Endodermal cell (in vitro differentiated cells): ENCODE measurements around the gene UQCR11. TPM values are rescaled to one million over a fixed set of nuclear protein-coding genes. Genes with fewer than 3 reads are reported as not detected.

Experiments used
- DNase-seq: peaks from one replicate; pipeline ENCODE4 v3.0.0-alpha.2; 2017
- H3K27ac ChIP-seq: 2 replicates; pipeline ENCODE4 v1.5.1; 2013; ENCODE audit warnings: mild to moderate bottlenecking, low read depth, low read length, moderate library complexity
- H3K27me3 ChIP-seq: 2 replicates; pipeline ENCODE4 v1.6.1; 2013; ENCODE audit warnings: mild to moderate bottlenecking, low read length, moderate library complexity; ENCODE audit not compliant: insufficient read depth, control insufficient read depth, poor library complexity, severe bottlenecking
- H3K36me3 ChIP-seq: 2 replicates; pipeline ENCODE4 v1.7.0; 2013; ENCODE audit warnings: mild to moderate bottlenecking, low read length, moderate library complexity; ENCODE audit not compliant: control insufficient read depth, insufficient read depth
- H3K4me1 ChIP-seq: one replicate; pipeline ENCODE4 v1.7.0; 2013; ENCODE audit warnings: low read length; ENCODE audit not compliant: control insufficient read depth, insufficient read depth
- H3K4me3 ChIP-seq: 2 replicates; pipeline ENCODE4 v1.5.1; 2013; ENCODE audit warnings: mild to moderate bottlenecking, low read length, moderate library complexity
- H3K9ac ChIP-seq: 2 replicates; pipeline ENCODE4 v1.6.1; 2013; ENCODE audit warnings: mild to moderate bottlenecking, low read length, moderate library complexity; ENCODE audit not compliant: poor library complexity, severe bottlenecking; ENCODE audit errors: extremely low read depth
- H3K9me3 ChIP-seq: 2 replicates; pipeline ENCODE4 v1.6.1; 2013; ENCODE audit warnings: mild to moderate bottlenecking, low read length, moderate library complexity; ENCODE audit not compliant: control insufficient read depth
- H3K27ac Mint-ChIP-seq: 2 replicates; pipeline ENCODE4 v1.8.0; 2020; ENCODE audit warnings: mixed read lengths
- H3K27me3 Mint-ChIP-seq: 2 replicates; pipeline ENCODE4 v1.8.0; 2021; ENCODE audit warnings: mild to moderate bottlenecking, mixed read lengths; ENCODE audit not compliant: insufficient read depth
- H3K36me3 Mint-ChIP-seq: 2 replicates; pipeline ENCODE4 v1.8.0; 2020; ENCODE audit warnings: low read depth, mixed read lengths
- H3K4me1 Mint-ChIP-seq: 2 replicates; pipeline ENCODE4 v1.8.0; 2020; ENCODE audit warnings: mixed read lengths
- H3K4me3 Mint-ChIP-seq: 2 replicates; pipeline ENCODE4 v1.8.0; 2020; ENCODE audit warnings: mild to moderate bottlenecking, moderate library complexity, mixed read lengths
- H3K9me3 Mint-ChIP-seq: 2 replicates; pipeline ENCODE4 v1.8.0; 2020; ENCODE audit warnings: mild to moderate bottlenecking, mixed read lengths
- WGBS, 2 experiments: methylation state at CpG; one replicate each; pipeline versions ENCODE4 v1.1.5 to v1.1.7; 2013; ENCODE audit warnings: missing lambda C conversion rate in 2 of 2, mixed read lengths in 1 of 2; ENCODE audit not compliant: insufficient coverage in 1 of 2, insufficient read length in 1 of 2; 5-methylcytosine and 5-hydroxymethylcytosine counted together
- total RNA-seq, 2 donors: library from RNA; stranded (reverse); fragmentation: NEBNext Ultra II Directional in 1 of 2; extraction: Animal tissue kit (Norgen Biotek cat#: 25700) in 1 of 2; gene quantifications; 2 replicates in 1 of 2; 3 replicates in 1 of 2; pipeline ENCODE4 v1.2.1, GENCODE V29; 2021
- TF ChIP-seq, protein P1 (sequence below): fragments of 200-600 bp; sonication (generic); conservative IDR thresholded peaks from 2 replicates; pipeline ENCODE4 v1.5.0; 2021; ENCODE audit warnings: antibody characterized with exemption, mild to moderate bottlenecking

Gene UQCR11
- total RNA-seq, 2 donors from 2014 or later: 171 to 195 TPM

DNA sequence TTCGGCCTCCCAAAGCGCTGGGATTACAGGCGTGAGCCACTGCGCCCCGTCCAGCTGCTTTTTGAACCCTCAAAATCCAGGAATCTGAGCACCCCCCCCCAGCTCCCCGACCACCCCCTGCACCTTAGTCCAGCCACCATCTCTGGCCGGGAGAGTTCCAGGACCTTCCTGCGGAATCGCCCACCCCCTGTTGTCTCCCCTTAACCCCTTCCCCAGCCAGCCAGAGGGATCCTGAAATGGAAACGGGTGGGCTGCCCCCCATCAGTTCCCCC lies 11.8 kb downstream of the UQCR11 start:
- H3K27ac Mint-ChIP-seq: no peak overlapping the region
- H3K27me3 ChIP-seq: no peaks in the 10 kb centered on the region
- no peaks in the 10 kb centered on the region for H3K4me1 ChIP-seq
- no peak for DNase-seq
- H3K9me3 ChIP-seq: no peaks in the 10 kb centered on the region
- H3K4me3 Mint-ChIP-seq: peak overlapping the region; percentile 91
- H3K36me3 Mint-ChIP-seq: peaks cover 27% of the 10 kb centered on the region
- WGBS, 2 experiments: 91 to 95% methylated on average over 5 to 10 of the region's 10 CpGs
- no peaks in the 10 kb centered on the region for H3K9me3 Mint-ChIP-seq
- H3K27ac ChIP-seq: no peak overlapping the region
- peaks cover 9% of the 10 kb centered on the region for H3K4me1 Mint-ChIP-seq
- H3K4me3 ChIP-seq: peak overlapping the region; percentile 83
- H3K9ac ChIP-seq: no peak overlapping the region
- no peaks in the 10 kb centered on the region for H3K27me3 Mint-ChIP-seq
- TF ChIP-seq, protein P1, sequence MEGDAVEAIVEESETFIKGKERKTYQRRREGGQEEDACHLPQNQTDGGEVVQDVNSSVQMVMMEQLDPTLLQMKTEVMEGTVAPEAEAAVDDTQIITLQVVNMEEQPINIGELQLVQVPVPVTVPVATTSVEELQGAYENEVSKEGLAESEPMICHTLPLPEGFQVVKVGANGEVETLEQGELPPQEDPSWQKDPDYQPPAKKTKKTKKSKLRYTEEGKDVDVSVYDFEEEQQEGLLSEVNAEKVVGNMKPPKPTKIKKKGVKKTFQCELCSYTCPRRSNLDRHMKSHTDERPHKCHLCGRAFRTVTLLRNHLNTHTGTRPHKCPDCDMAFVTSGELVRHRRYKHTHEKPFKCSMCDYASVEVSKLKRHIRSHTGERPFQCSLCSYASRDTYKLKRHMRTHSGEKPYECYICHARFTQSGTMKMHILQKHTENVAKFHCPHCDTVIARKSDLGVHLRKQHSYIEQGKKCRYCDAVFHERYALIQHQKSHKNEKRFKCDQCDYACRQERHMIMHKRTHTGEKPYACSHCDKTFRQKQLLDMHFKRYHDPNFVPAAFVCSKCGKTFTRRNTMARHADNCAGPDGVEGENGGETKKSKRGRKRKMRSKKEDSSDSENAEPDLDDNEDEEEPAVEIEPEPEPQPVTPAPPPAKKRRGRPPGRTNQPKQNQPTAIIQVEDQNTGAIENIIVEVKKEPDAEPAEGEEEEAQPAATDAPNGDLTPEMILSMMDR: no peak
- peaks cover 23% of the 10 kb centered on the region for H3K36me3 ChIP-seq

DNA sequence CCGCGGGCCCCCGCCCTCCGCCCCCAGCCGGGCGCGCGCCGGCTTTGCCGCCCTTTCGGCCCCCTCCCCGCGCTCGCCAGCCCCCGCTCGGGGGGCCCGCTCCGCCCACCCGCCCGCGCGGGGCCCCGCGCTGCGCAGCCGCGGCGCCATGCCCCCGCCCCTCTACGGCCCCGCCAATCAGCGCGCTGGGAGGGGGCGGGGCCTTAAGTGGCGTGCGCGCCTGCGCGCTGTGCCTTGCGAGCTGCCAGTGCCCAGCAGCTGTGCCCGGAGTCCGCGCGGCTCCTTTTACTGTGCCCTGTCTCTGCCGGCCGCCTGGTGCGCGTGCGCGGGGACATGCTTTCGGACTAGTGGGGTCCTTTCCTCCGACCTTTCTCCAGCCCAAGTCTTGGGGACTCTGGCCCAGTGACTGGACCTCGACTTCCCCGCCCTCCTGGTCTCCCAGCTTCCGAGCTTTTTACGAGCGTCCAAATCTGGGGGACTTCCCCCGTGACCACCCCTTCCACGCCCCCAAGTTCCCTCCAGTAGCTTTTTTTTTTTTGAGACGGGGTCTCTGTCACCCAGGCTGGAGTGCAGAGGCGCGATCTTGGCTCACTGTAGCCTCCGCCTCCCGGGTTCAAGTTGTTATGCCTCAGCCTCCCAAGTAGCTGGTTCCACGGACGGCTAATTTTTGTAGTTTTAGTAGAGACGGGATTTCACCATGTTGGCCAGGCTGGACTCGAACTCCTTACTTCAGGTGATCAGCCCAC lies 12.3 kb downstream of the UQCR11 start, which contains the start of gene MBD3:
TSS of gene MBD3 (minus strand) at position 111 of the 746 bp plus-strand sequence. CDS start 234 bp downstream, outside the sequence.
- TF ChIP-seq, protein P1: no peak
- peak within 1 kb of the TSS; percentile 95 for H3K27ac Mint-ChIP-seq
- H3K36me3 Mint-ChIP-seq: peaks cover 25% of the 10 kb centered on the region
- peak within 1 kb of the TSS; percentile 91 for H3K4me3 Mint-ChIP-seq
- DNase-seq: peak; percentile 96
- H3K9ac ChIP-seq: peak within 1 kb of the TSS; percentile 100
- no peaks in the 10 kb centered on the region for H3K9me3 ChIP-seq
- H3K27me3 Mint-ChIP-seq: no peaks in the 10 kb centered on the region
- peak within 1 kb of the TSS; percentile 100 for H3K27ac ChIP-seq
- no peaks in the 10 kb centered on the region for H3K9me3 Mint-ChIP-seq
- H3K36me3 ChIP-seq: peaks cover 20% of the 10 kb centered on the region
- H3K27me3 ChIP-seq: no peaks in the 10 kb centered on the region
- peaks cover 9% of the 10 kb centered on the region for H3K4me1 Mint-ChIP-seq
- H3K4me3 ChIP-seq: peak within 1 kb of the TSS; percentile 96
- no peaks in the 10 kb centered on the region for H3K4me1 ChIP-seq
- WGBS, 2 experiments: 8 to 14% methylated on average over 34 to 67 of the region's 68 CpGs

DNA sequence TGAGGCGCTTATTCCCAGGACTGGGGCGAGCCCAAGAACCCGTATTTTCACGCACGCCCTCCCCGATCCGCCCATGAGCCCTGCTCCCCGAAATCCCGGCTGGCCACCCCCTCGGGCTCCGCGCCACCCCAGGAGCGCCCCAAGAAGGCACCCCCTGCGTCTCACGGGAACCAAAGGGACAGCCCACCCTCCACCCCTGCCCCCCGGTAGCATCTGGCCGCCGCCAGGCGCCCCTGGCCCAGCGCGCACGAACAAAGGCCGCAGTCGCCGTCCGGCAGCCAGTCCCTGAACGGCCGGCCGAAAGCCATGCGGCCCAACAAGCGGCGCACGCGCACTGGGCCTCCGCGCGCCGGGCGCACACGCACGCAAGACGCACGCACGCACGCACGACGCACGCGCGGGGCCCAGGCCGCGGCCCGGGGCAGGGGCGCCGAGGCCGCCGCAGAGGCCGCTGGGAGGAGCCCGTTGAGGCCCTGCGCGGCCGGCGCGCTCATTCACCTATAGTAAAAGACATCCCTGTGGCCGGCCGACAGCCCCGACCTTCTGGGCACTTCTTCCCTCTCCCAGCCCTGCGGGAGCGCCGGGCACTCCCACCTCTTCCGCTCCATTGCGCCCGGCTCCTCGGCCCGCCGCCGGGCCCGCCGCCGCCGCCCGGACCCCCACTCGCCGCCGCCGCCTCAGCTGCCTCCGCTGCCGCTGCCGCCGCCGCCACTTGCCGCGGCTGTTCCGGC lies 13.1 kb downstream of the UQCR11 start:
- Histone ChIP-seq H3K9me3 (no peaks in the 10 kb centered on the region), H3K36me3 (peaks cover 19% of the 10 kb centered on the region), H3K27ac (peak overlapping the region; percentile 100), H3K4me3 (peak overlapping the region; percentile 96), H3K27me3 (no peaks in the 10 kb centered on the region), H3K9ac (peak overlapping the region; percentile 100), H3K4me1 (no peaks in the 10 kb centered on the region)
- no peaks in the 10 kb centered on the region for H3K27me3 Mint-ChIP-seq
- peak overlapping the region; percentile 83 for H3K27ac Mint-ChIP-seq
- peak; percentile 90 for DNase-seq
- H3K9me3 Mint-ChIP-seq: no peaks in the 10 kb centered on the region
- H3K4me3 Mint-ChIP-seq: peak overlapping the region; percentile 91
- H3K4me1 Mint-ChIP-seq: peaks cover 9% of the 10 kb centered on the region
- H3K36me3 Mint-ChIP-seq: peaks cover 25% of the 10 kb centered on the region
- TF ChIP-seq, protein P1: no peak
- 0 to 1% methylated on average over 15 to 92 of the region's 94 CpGs for WGBS, 2 experiments
